Keratinocyte (primary cell): ENCODE measurements around the gene CLDN19.

ENCODE experiments used
- CTCF ChIP-seq, 3 experiments: IDR thresholded peaks in 1 of 3; conservative IDR thresholded peaks in 1 of 3; optimal IDR thresholded peaks in 1 of 3; 2 replicates in 2 of 3; 3 replicates in 1 of 3; pipeline versions ENCODE3 to v1.5.1; 2011; ENCODE audit warnings: low read length in 3 of 3, mild to moderate bottlenecking in 3 of 3, moderate library complexity in 2 of 3, control low read depth in 1 of 3, inconsistent platforms in 1 of 3; ENCODE audit not compliant: insufficient read depth in 2 of 3; ENCODE audit errors: extremely low read depth in 1 of 3
- EZH2 ChIP-seq: IDR thresholded peaks from one replicate; pipeline ENCODE4 v1.6.1; 2012; ENCODE audit warnings: inconsistent platforms, mild to moderate bottlenecking, low read length, moderate library complexity

GRCh38 chr1:42768172-42768571 lies 28.1 kb upstream of the CLDN19 start:
- TF ChIP-seq CTCF (optimal IDR thresholded peaks at IDR 0.05 in 1 of 3, IDR thresholded peaks at IDR 0.05 in 1 of 3, conservative IDR thresholded peaks at IDR 0.05 in 1 of 3; ENCODE audit: extremely low read depth in 1 of 3, insufficient read depth in 2 of 3, low read length in 3 of 3), result no peak
- no peak for TF ChIP-seq EZH2
